Keratinocyte (primary cell): ENCODE results near the gene PSMB2.

Experiments used
- CTCF ChIP-seq, 3 experiments: IDR thresholded peaks in 1 of 3; conservative IDR thresholded peaks in 1 of 3; optimal IDR thresholded peaks in 1 of 3; 2 replicates in 2 of 3; 3 replicates in 1 of 3; pipeline versions ENCODE3 to v1.5.1; 2011; ENCODE audit warnings: low read length in 3 of 3, mild to moderate bottlenecking in 3 of 3, moderate library complexity in 2 of 3, control low read depth in 1 of 3, inconsistent platforms in 1 of 3; ENCODE audit not compliant: insufficient read depth in 2 of 3; ENCODE audit errors: extremely low read depth in 1 of 3
- EZH2 ChIP-seq: IDR thresholded peaks from one replicate; pipeline ENCODE4 v1.6.1; 2012; ENCODE audit warnings: inconsistent platforms, mild to moderate bottlenecking, low read length, moderate library complexity

- no peak for TF ChIP-seq CTCF (optimal IDR thresholded peaks at IDR 0.05 in 1 of 3, IDR thresholded peaks at IDR 0.05 in 1 of 3, conservative IDR thresholded peaks at IDR 0.05 in 1 of 3; ENCODE audit: extremely low read depth in 1 of 3, insufficient read depth in 2 of 3, low read length in 3 of 3)
- TF ChIP-seq EZH2, result no peak
Measured at GRCh38 chr1:35674111-35674510, 32.8 kb upstream of the PSMB2 start.
